ENCODE results near the gene DHX32. TPM values are rescaled to one million over a fixed set of nuclear protein-coding genes. Genes with fewer than 3 reads are reported as not detected.
A peak's percentile ranks its signal among the peaks of the same experiment; 100 is the strongest.

DHX32 gene
- total RNA-seq, 1 donor from 2014 or later = 31.9 TPM

DNA sequence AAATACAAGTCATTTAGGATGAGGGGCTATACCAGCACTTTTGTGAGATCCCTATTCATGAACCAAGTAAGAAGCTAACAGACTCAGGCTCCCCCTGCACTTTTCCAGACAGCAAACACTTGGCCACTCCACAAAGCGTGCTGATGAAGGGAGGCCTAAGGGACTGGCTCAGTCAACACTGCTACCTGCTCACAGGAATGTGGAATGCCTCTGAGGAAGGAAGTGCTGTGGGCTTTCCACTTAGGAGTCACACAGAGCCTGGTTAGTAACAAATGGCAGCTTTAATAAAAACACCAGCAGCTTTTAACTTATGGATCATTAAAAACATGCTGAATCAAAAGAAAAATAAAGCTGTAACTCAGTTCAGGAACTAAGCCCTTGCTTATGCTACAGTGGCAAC is 73.0 kb downstream of the DHX32 start:
- ATAC-seq (peak; percentile 70 to 79), DNase-seq (no peak)
- Histone ChIP-seq H3K27me3 (ENCODE audit: low read depth) (no peaks in the 10 kb centered on the region), H3K36me3 (peaks cover 83% of the 10 kb centered on the region), H3K27ac (no peak overlapping the region), H3K4me1 (no peaks in the 10 kb centered on the region), H3K9me3 (no peaks in the 10 kb centered on the region), H3K4me3 (no peak overlapping the region)
- intact Hi-C loops (cut with DNase I) = no loop called here
- TF ChIP-seq, protein P1, sequence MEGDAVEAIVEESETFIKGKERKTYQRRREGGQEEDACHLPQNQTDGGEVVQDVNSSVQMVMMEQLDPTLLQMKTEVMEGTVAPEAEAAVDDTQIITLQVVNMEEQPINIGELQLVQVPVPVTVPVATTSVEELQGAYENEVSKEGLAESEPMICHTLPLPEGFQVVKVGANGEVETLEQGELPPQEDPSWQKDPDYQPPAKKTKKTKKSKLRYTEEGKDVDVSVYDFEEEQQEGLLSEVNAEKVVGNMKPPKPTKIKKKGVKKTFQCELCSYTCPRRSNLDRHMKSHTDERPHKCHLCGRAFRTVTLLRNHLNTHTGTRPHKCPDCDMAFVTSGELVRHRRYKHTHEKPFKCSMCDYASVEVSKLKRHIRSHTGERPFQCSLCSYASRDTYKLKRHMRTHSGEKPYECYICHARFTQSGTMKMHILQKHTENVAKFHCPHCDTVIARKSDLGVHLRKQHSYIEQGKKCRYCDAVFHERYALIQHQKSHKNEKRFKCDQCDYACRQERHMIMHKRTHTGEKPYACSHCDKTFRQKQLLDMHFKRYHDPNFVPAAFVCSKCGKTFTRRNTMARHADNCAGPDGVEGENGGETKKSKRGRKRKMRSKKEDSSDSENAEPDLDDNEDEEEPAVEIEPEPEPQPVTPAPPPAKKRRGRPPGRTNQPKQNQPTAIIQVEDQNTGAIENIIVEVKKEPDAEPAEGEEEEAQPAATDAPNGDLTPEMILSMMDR (IDR thresholded peaks at IDR 0.05) = no peak

DNA sequence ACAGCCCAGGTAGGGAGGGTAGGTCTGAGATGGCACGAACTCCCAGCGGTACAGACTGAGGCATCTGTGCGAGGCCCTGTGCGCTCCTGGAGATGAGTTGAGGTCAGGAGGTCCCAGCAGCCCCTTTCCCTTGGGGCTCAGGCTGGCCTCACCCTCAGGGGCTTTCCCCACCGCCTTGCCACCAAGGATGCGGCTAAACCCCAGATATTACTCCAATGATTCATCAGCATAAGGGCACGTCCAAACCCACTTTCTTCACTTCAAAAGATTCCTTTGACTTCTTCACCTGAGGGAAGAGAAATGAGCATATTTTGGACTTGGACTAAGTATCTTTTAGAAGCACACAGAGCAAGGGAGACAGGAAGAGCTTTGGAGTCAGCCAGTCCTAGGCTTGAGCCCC is 78.4 kb downstream of the DHX32 start:
- Histone ChIP-seq H3K4me1 (no peaks in the 10 kb centered on the region), H3K4me3 (no peak overlapping the region), H3K27ac (no peak overlapping the region), H3K36me3 (peaks cover 74% of the 10 kb centered on the region), H3K9me3 (no peaks in the 10 kb centered on the region), H3K27me3 (ENCODE audit: low read depth) (no peaks in the 10 kb centered on the region)
- TF ChIP-seq, protein P1 (IDR thresholded peaks at IDR 0.05) = no peak
- ATAC-seq (no peak), DNase-seq (no peak)
- intact Hi-C loops (cut with DNase I) = no loop called here

DNA sequence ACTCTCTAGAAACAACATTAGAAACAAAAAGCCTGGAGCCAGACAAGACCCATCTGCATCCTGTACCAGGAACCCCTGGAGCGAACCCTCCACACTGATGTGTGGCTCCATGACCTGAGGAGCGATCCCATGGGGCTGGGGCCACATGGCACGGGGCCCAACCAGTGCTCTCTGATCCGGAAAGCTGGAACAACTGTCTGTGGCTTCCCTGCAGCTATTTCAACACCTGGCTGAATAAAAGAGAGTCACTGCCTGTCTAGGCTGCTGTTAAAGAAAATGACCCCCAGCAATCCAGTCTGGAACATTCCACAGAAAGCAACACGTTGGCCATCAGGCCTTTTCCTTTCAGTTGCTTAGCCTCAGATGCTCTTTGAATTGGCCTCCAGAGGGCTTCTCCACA is 79.0 kb downstream of the DHX32 start:
- Histone ChIP-seq H3K36me3 (peaks cover 74% of the 10 kb centered on the region), H3K9me3 (no peaks in the 10 kb centered on the region), H3K4me3 (no peak overlapping the region), H3K27me3 (ENCODE audit: low read depth) (no peaks in the 10 kb centered on the region), H3K4me1 (no peaks in the 10 kb centered on the region), H3K27ac (no peak overlapping the region)
- TF ChIP-seq, protein P1 (IDR thresholded peaks at IDR 0.05) = no peak
- ATAC-seq (no peak), DNase-seq (no peak)
- intact Hi-C loops (cut with DNase I) = no loop called here

DNA sequence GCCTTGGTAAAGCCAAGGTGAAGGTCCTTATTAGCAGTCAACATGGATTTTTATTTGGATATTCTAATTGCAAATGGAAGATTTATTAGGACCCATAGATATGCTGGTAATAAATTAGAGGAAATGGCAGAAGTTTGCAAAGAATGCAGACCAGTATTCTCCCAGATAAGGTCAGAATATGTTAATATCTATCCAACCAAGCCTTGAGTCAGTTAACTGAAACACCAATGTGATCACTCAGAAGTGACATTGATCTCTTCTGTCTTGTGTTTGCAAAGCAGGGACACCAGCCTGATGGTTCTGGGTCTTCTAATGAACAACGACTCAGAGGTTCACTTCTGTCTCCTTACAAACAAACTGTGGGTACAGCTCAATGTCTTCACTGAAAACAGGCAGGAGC is 79.5 kb downstream of the DHX32 start:
- intact Hi-C loops (cut with DNase I) = no loop called here
- no peak overlapping the region for H3K27ac ChIP-seq
- no peaks in the 10 kb centered on the region for H3K27me3 ChIP-seq (ENCODE audit: low read depth)
- H3K4me1 ChIP-seq = no peaks in the 10 kb centered on the region
- H3K36me3 ChIP-seq = peaks cover 74% of the 10 kb centered on the region
- ATAC-seq (no peak), DNase-seq (no peak)
- no peaks in the 10 kb centered on the region for H3K9me3 ChIP-seq
- no peak overlapping the region for H3K4me3 ChIP-seq
- TF ChIP-seq, protein P1 (IDR thresholded peaks at IDR 0.05) = no peak

DNA sequence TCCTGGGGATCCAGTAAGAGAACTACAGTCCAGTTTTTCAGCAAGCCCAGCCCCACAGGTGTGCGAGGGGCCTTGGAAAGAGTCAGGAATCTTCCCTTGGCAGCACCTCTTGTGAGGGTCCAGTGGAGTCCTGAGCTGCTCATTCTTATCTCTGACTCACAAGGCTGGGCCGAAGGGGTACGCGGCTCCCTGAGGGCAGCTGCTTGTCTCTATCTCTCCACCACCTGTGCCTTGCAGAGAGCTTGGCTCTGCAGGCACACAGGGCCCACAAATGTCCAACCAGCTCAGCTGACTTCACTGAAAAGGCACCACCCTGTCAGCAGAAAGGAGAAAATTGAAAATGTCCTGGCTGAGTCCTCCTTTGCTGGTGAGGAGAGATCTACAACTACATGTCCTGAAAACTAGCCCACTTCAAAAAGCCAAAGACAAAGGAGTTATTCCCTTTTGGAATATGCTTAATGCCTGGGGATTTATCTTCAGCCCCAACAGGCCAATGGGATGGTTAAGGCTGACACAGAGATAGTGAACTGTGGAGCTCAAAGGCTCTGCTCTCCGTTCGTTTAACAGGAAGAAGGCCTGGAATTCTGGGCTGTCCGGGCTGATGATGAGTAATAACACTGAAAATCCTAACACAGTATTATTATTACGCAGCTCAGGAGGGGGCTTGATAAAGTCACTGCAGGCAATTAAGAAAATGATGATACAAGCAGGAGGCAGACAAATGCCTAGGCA is 81.5 kb downstream of the DHX32 start:
- intact Hi-C loops (cut with DNase I) = no loop called here
- H3K36me3 ChIP-seq = peaks cover 76% of the 10 kb centered on the region

More for the DNA sequence above, 81.5 kb downstream of the DHX32 start:
- no peak for ATAC-seq
- Histone ChIP-seq H3K4me3 (no peak overlapping the region), H3K9me3 (no peaks in the 10 kb centered on the region), H3K27me3 (ENCODE audit: low read depth) (no peaks in the 10 kb centered on the region), H3K4me1 (no peaks in the 10 kb centered on the region), H3K27ac (no peak overlapping the region)
- TF ChIP-seq, protein P1 (IDR thresholded peaks at IDR 0.05) = no peak
- no peak for DNase-seq

Data from lower lobe of right lung (tissue), 2 donors.